ENCODE data around the gene DHRS1.
"Not testable (repeated sequence)": the region's sequence is repeated elsewhere in the genome, so short reads cannot be mapped to it uniquely, and the experiment has no call there.

Gene DHRS1

GRCh38 chr14:24261969-24262327 lies 37.6 kb downstream of the DHRS1 start:
- no peak for DNase-seq

- DNase-seq: no peak
Observed at GRCh38 chr14:24261256-24261968, 38.2 kb downstream of the DHRS1 start.

- no peak for DNase-seq
Observed at GRCh38 chr14:24260780-24261157, 38.8 kb downstream of the DHRS1 start.

GRCh38 chr14:24260026-24260779 lies 39.4 kb downstream of the DHRS1 start:
- DNase-seq: no peak

GRCh38 chr14:24259282-24260025 lies 40.1 kb downstream of the DHRS1 start:
- DNase-seq: no peak

GRCh38 chr14:24258548-24259265 lies 40.9 kb downstream of the DHRS1 start:
- no peak for DNase-seq

- DNase-seq: no peak
Observed at GRCh38 chr14:24258119-24258518, 41.5 kb downstream of the DHRS1 start.

GRCh38 chr14:24256960-24257359 lies 42.6 kb downstream of the DHRS1 start:
- DNase-seq: no peak

GRCh38 chr14:24255931-24256711 lies 43.5 kb downstream of the DHRS1 start:
- DNase-seq: no peak

- DNase-seq: no peak
Observed at GRCh38 chr14:24255438-24255837, 44.1 kb downstream of the DHRS1 start.

- no peak for DNase-seq
Observed at GRCh38 chr14:24254630-24255392, 44.8 kb downstream of the DHRS1 start.

GRCh38 chr14:24253936-24254335 lies 45.6 kb downstream of the DHRS1 start:
- DNase-seq: no peak

GRCh38 chr14:24252289-24253124 lies 47.1 kb downstream of the DHRS1 start:
- DNase-seq: no peak

GRCh38 chr14:24251880-24252288 lies 47.7 kb downstream of the DHRS1 start:
- no peak for DNase-seq

- DNase-seq: no peak
Observed at GRCh38 chr14:24250354-24250753, 49.2 kb downstream of the DHRS1 start.

- no peak for DNase-seq
Observed at GRCh38 chr14:24249230-24250021, 50.2 kb downstream of the DHRS1 start.

GRCh38 chr14:24247422-24247821 lies 52.2 kb downstream of the DHRS1 start:
- DNase-seq: no peak

- no peak for DNase-seq
Observed at GRCh38 chr14:24246765-24247212, 52.8 kb downstream of the DHRS1 start.

GRCh38 chr14:24245350-24245749 lies 54.2 kb downstream of the DHRS1 start:
- not testable (repeated sequence) for DNase-seq

All from GDM1 (cell line).